Neuronal stem cell (in vitro differentiated cells): Measurements from ENCODE around the gene ARL14EPL. TPM values are rescaled to one million over a fixed set of nuclear protein-coding genes. Genes with fewer than 3 reads are reported as not detected.

Experiments used
- DNase-seq: peaks from one replicate; pipeline ENCODE4 v3.0.0-alpha.2; 2013; ENCODE audit warnings: low spot score
- H2AFZ ChIP-seq: one replicate; pipeline ENCODE4 v1.6.1; 2013; ENCODE audit warnings: mild to moderate bottlenecking, low read length, inconsistent platforms
- H2AK5ac ChIP-seq: 2 replicates; pipeline ENCODE4 v1.6.1; 2013; ENCODE audit warnings: low read depth, mild to moderate bottlenecking, inconsistent platforms, low read length, moderate library complexity, mixed read lengths
- H2BK120ac ChIP-seq: 2 replicates; pipeline ENCODE4 v1.6.1; 2013; ENCODE audit warnings: low read depth, mild to moderate bottlenecking, inconsistent platforms, low read length, moderate library complexity, mixed read lengths
- H2BK12ac ChIP-seq: one replicate; pipeline ENCODE4 v1.6.1; 2013; ENCODE audit warnings: low read length, inconsistent platforms
- H2BK15ac ChIP-seq: 2 replicates; pipeline ENCODE4 v1.6.1; 2013; ENCODE audit warnings: mild to moderate bottlenecking, low read length, inconsistent platforms, mixed read lengths
- H2BK5ac ChIP-seq: one replicate; pipeline ENCODE4 v1.6.1; 2013; ENCODE audit warnings: inconsistent platforms, mild to moderate bottlenecking, low read length, moderate library complexity
- H3K14ac ChIP-seq: one replicate; pipeline ENCODE4 v1.6.1; 2013; ENCODE audit warnings: low read length, inconsistent platforms
- H3K18ac ChIP-seq: 2 replicates; pipeline ENCODE4 v1.6.1; 2013; ENCODE audit warnings: low read length, inconsistent platforms
- H3K23ac ChIP-seq: 2 replicates; pipeline ENCODE4 v1.6.1; 2013; ENCODE audit warnings: low read depth, mild to moderate bottlenecking, mixed read lengths, low read length, inconsistent platforms; ENCODE audit not compliant: poor library complexity
- H3K27ac ChIP-seq: replicated peaks from 3 replicates; pipeline ENCODE4 v1.5.1; 2013; ENCODE audit warnings: low read length, inconsistent platforms
- H3K27me3 ChIP-seq, 3 experiments: 2 replicates each; pipeline ENCODE4 v1.6.1; 2013; ENCODE audit warnings: low read length in 3 of 3, mild to moderate bottlenecking in 2 of 3, inconsistent platforms in 1 of 3, low read depth in 1 of 3, mixed read lengths in 1 of 3, moderate library complexity in 1 of 3; ENCODE audit not compliant: control insufficient read depth in 3 of 3, insufficient read depth in 3 of 3
- H3K36me3 ChIP-seq, 2 donors: replicated peaks in 1 of 2; 2 replicates each; pipeline ENCODE4 v1.6.1; 2013; ENCODE audit warnings: low read length in 2 of 2; ENCODE audit not compliant: control insufficient read depth in 2 of 2, insufficient read depth in 2 of 2
- H3K4ac ChIP-seq: 2 replicates; pipeline ENCODE4 v1.6.1; 2013; ENCODE audit warnings: inconsistent platforms, mild to moderate bottlenecking, low read length, moderate library complexity
- H3K4me1 ChIP-seq, 2 donors: 1 replicate in 1 of 2; 2 replicates in 1 of 2; pipeline ENCODE4 v1.6.1; 2013; ENCODE audit warnings: low read length in 2 of 2, low read depth in 1 of 2; ENCODE audit not compliant: control insufficient read depth in 2 of 2, insufficient read depth in 1 of 2
- H3K4me2 ChIP-seq: one replicate; pipeline ENCODE4 v1.6.1; 2013; ENCODE audit warnings: mild to moderate bottlenecking, low read length, inconsistent platforms; ENCODE audit not compliant: insufficient read depth, poor library complexity, severe bottlenecking
- H3K4me3 ChIP-seq, 2 donors: 2 replicates each; pipeline ENCODE4 v1.5.1; 2013; ENCODE audit warnings: low read length in 2 of 2, mild to moderate bottlenecking in 2 of 2, inconsistent platforms in 1 of 2, moderate library complexity in 1 of 2
- H3K79me1 ChIP-seq: one replicate; pipeline ENCODE4 v1.6.1; 2013; ENCODE audit warnings: low read depth, mild to moderate bottlenecking, inconsistent platforms, low read length, moderate library complexity
- H3K9ac ChIP-seq: one replicate; pipeline ENCODE4 v1.6.1; 2013; ENCODE audit warnings: mild to moderate bottlenecking, low read depth, low read length, inconsistent platforms; ENCODE audit not compliant: poor library complexity
- H3K9me3 ChIP-seq, 2 donors: replicated peaks in 1 of 2; 2 replicates each; pipeline versions ENCODE3 to v1.6.1; 2013; ENCODE audit warnings: low read length in 2 of 2, mild to moderate bottlenecking in 2 of 2, inconsistent platforms in 1 of 2, low read depth in 1 of 2, mixed read lengths in 1 of 2, moderate library complexity in 1 of 2; ENCODE audit not compliant: control insufficient read depth in 2 of 2, insufficient read depth in 1 of 2
- H4K8ac ChIP-seq: one replicate; pipeline ENCODE4 v1.6.1; 2013; ENCODE audit warnings: low read depth, mild to moderate bottlenecking, inconsistent platforms, low read length, moderate library complexity
- H4K91ac ChIP-seq: one replicate; pipeline ENCODE4 v1.6.1; 2013; ENCODE audit warnings: low read length, low read depth, mild to moderate bottlenecking, inconsistent platforms; ENCODE audit not compliant: poor library complexity
- WGBS, 2 donors: extraction: QIAGEN DNeasy Blood & Tissue Kit; methylation state at CpG; one replicate each; pipeline ENCODE4 v1.1.7; 2013; ENCODE audit warnings: missing lambda C conversion rate in 2 of 2, mixed read lengths in 1 of 2; ENCODE audit not compliant: insufficient read length in 2 of 2, insufficient replicate concordance in 1 of 2; ENCODE audit errors: extremely low coverage in 2 of 2; 5-methylcytosine and 5-hydroxymethylcytosine counted together
- polyA plus RNA-seq, 2 experiments: library from polyadenylated mRNA; stranded (reverse); fragments of 200-250 nt; gene quantifications; one replicate each; pipeline ENCODE4 v1.2.3, GENCODE V29; 2013

The ARL14EPL gene
- polyA plus RNA-seq (2013, experiment 1 of 2) = not detected
- polyA plus RNA-seq (2013, experiment 2 of 2) = not detected

DNA sequence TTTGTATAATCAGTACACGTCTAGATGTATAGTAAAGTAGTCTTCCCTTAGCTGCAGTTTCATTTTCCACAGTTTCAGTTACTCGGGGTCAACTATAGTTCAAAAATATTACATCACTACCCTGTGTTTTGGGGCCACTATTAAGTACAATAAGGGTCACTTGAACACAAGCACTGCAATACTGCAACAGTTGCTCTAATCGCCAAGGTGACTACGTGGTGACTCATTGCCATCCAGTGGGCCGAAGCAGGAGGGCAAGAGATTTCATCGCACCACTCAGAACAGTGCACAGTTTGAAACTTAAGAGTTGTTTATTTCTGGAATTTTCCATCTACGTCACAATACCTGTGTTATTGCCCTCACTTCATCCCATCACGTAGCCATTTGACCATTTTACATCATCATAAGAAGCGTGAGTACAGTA lies at the start of gene ARL14EPL:
Gene ARL14EPL (plus strand): TSS at position 379 of the 424 bp plus-strand sequence. CDS start 18,994 bp downstream, outside the sequence.
- H3K27me3 ChIP-seq = no peaks in the 10 kb centered on the region
- H4K8ac ChIP-seq = no peak within 1 kb of the TSS
- no peak within 1 kb of the TSS for H3K14ac ChIP-seq
- H2AK5ac ChIP-seq = no peak within 1 kb of the TSS
- no peak within 1 kb of the TSS for H2BK12ac ChIP-seq
- H3K4me2 ChIP-seq = no peak within 1 kb of the TSS
- no peaks in the 10 kb centered on the region for H3K79me1 ChIP-seq
- no peak within 1 kb of the TSS for H3K4ac ChIP-seq
- H2BK120ac ChIP-seq = no peak within 1 kb of the TSS
- H3K9ac ChIP-seq = no peak within 1 kb of the TSS
- H2BK5ac ChIP-seq = no peak within 1 kb of the TSS
- H2AFZ ChIP-seq = no peak within 1 kb of the TSS
- no peaks in the 10 kb centered on the region for H3K4me1 ChIP-seq
- no peaks in the 10 kb centered on the region for H3K9me3 ChIP-seq
- H3K18ac ChIP-seq = no peak within 1 kb of the TSS
- no peak within 1 kb of the TSS for H3K23ac ChIP-seq
- no peak within 1 kb of the TSS for H2BK15ac ChIP-seq
- WGBS, 2 donors = no CpG with 5 or more reads among the region's 9 CpGs
- H4K91ac ChIP-seq = no peak within 1 kb of the TSS
- H3K27ac ChIP-seq = no peak within 1 kb of the TSS
- H3K4me3 ChIP-seq = no peak within 1 kb of the TSS
- no peak for DNase-seq
- H3K36me3 ChIP-seq = no peaks in the 10 kb centered on the region

DNA sequence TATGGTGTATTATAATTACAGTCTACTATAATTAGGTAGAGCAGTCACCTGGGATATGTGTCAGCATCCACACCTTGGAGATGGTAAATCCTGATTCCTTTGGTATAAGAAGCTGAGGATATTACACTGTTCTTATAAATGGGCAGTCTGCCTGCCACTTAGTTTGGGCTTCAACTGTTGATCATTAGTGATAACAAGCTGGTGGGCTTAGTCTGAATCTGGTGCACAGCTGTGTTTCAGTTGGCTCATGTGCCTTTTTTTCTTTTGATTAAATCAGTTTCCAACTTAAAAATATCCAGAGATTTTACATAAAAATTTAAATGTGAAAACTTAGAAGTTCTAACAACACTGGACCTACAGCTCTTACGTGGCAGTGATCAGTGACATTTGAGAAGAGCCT lies 48.8 kb upstream of the ARL14EPL start:
- Histone ChIP-seq H3K4me1 (no peaks in the 10 kb centered on the region), H3K14ac (no peak overlapping the region), H3K4me3 (no peak overlapping the region), H2BK120ac (no peak overlapping the region), H3K27me3 (no peaks in the 10 kb centered on the region), H3K27ac (no peak overlapping the region), H3K79me1 (no peaks in the 10 kb centered on the region), H2BK5ac (no peak overlapping the region), H3K23ac (no peak overlapping the region), H3K36me3 (no peaks in the 10 kb centered on the region), H3K9ac (no peak overlapping the region), H2BK12ac (no peak overlapping the region), H2AK5ac (no peak overlapping the region), H3K4me2 (no peak overlapping the region), H4K8ac (no peak overlapping the region), H2AFZ (no peak overlapping the region), H3K18ac (no peak overlapping the region), H4K91ac (no peak overlapping the region), H2BK15ac (no peak overlapping the region), H3K4ac (no peak overlapping the region), H3K9me3 (no peaks in the 10 kb centered on the region)
- no CpG with 5 or more reads among the region's 1 CpG for WGBS, 2 donors
- DNase-seq = no peak

DNA sequence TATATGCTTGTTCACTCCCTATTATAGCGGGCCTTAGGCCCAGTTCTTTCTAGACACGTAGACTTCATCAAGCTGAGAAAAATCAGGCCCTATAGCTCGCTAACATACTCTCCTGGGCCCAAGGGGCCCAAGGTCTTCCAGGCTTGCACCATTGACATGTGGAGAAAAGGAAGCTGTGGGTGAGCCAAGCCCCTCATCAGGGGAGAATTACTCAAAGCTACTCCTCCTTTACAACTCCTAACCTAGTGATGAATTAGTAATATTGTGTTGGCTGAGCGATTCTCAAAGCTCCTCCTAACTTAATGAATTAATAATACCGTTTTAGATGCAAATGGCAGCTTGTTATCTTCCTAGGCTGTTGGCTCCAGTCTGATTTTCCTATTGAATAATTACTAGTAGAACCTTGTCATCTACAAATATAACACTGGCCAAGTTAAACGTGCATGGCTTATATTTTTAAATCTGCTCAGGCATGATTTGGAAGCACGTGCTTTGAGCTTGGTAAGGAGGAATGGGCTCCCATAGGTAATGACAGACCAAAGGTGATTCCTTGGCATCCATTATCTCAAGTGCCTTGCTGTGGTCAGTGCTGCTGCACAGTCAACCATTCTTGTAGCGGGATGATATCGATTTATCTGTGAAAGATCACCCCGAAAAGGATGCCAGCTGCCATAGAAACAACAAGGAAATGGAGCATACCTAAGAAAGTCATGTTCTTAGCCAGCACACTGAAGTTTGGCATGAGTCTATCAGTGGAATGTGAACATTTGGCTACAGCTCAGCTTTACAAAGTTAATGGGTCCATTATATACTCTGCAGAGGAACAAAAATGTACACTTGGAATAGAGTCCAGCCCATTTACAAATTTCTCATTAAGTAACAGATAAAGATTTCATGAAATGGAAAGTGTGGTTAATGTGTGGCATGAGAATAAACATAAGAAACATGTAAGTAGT lies 46.2 kb upstream of the ARL14EPL start:
- Histone ChIP-seq H4K91ac (no peak overlapping the region), H2BK12ac (no peak overlapping the region), H2AK5ac (no peak overlapping the region), H3K23ac (no peak overlapping the region), H2BK15ac (no peak overlapping the region), H3K9me3 (no peaks in the 10 kb centered on the region), H3K9ac (no peak overlapping the region), H3K4me2 (no peak overlapping the region), H3K4me1 (no peaks in the 10 kb centered on the region), H3K18ac (no peak overlapping the region), H3K79me1 (no peaks in the 10 kb centered on the region), H3K4me3 (no peak overlapping the region), H4K8ac (no peak overlapping the region), H3K36me3 (no peaks in the 10 kb centered on the region), H2AFZ (no peak overlapping the region), H3K4ac (no peak overlapping the region), H2BK120ac (no peak overlapping the region), H3K14ac (no peak overlapping the region), H3K27ac (no peak overlapping the region), H2BK5ac (no peak overlapping the region), H3K27me3 (no peaks in the 10 kb centered on the region)
- no CpG with 5 or more reads among the region's 10 CpGs for WGBS, 2 donors
- no peak for DNase-seq

DNA sequence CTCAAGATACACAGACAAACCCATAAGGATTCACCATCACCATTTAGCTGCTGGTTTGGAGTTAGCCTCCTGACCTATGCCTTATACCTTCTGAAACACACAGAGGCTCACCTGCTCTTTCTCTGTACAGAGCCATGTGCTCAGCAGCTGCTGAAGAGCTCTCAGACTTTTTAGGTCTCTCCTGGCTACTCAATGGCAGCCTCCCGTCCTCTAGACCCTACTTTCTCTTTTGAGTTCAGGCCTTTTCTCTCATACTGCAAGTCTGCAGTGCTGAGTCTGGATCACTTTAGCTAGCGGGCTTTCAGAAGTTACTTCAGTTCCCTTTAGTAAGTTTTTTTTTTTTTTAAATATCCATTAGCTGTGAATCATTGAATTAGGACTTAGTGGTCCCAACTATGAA lies 44.3 kb upstream of the ARL14EPL start:
- Histone ChIP-seq H4K8ac (no peak overlapping the region), H3K9ac (no peak overlapping the region), H3K4me2 (no peak overlapping the region), H3K79me1 (no peaks in the 10 kb centered on the region), H2BK12ac (no peak overlapping the region), H2BK120ac (no peak overlapping the region), H3K4ac (no peak overlapping the region), H3K27ac (no peak overlapping the region), H3K4me1 (no peaks in the 10 kb centered on the region), H3K27me3 (no peaks in the 10 kb centered on the region), H3K9me3 (no peaks in the 10 kb centered on the region), H2AK5ac (no peak overlapping the region), H3K4me3 (no peak overlapping the region), H3K18ac (no peak overlapping the region), H3K36me3 (no peaks in the 10 kb centered on the region), H2AFZ (no peak overlapping the region), H2BK15ac (no peak overlapping the region), H3K14ac (no peak overlapping the region), H3K23ac (no peak overlapping the region), H2BK5ac (no peak overlapping the region), H4K91ac (no peak overlapping the region)
- WGBS, 2 donors = no CpG with 5 or more reads among the region's 2 CpGs
- DNase-seq = no peak
